ENCODE data around the gene CYBC1. TPM values are rescaled to one million over a fixed set of nuclear protein-coding genes. Genes with fewer than 3 reads are reported as not detected.

Gene CYBC1
- total and polyA plus RNA-seq, 11 donors = 17.3 to 82.1 (median 25.4) TPM

DNA sequence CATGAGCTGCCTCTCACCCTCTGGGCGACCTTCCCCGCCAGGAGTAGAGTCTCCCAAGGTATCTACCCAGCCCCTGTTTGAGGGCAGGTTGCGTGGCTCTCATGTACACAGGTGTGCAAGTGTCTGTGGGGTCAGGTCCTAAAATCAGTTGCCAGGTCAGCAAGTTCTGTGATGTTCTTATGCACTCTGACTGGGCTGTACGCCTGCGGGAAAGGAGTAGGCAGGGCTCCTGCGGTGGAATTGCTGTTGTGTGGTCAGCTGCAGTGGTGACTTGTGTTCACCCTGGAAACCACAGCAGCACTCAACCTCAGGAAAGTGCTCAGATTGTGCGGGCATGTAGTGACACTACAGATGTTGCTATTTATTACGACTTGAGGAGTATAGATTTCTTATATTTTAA lies 27.4 kb upstream of the CYBC1 start:
- H3K36me3 ChIP-seq = peaks cover 0 to 100% (median 96%) of the 10 kb centered on the region in 9 donors
- H3K9me3 ChIP-seq = no peaks in the 10 kb centered on the region
- ATAC-seq = no peak
- intact Hi-C loops (cut with DNase I) = no loop called here
- H3K27ac ChIP-seq = no peak overlapping the region
- no peaks in the 10 kb centered on the region for H3K27me3 ChIP-seq
- H3K4me3 ChIP-seq = no peak overlapping the region
- TF ChIP-seq, protein P1, sequence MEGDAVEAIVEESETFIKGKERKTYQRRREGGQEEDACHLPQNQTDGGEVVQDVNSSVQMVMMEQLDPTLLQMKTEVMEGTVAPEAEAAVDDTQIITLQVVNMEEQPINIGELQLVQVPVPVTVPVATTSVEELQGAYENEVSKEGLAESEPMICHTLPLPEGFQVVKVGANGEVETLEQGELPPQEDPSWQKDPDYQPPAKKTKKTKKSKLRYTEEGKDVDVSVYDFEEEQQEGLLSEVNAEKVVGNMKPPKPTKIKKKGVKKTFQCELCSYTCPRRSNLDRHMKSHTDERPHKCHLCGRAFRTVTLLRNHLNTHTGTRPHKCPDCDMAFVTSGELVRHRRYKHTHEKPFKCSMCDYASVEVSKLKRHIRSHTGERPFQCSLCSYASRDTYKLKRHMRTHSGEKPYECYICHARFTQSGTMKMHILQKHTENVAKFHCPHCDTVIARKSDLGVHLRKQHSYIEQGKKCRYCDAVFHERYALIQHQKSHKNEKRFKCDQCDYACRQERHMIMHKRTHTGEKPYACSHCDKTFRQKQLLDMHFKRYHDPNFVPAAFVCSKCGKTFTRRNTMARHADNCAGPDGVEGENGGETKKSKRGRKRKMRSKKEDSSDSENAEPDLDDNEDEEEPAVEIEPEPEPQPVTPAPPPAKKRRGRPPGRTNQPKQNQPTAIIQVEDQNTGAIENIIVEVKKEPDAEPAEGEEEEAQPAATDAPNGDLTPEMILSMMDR (IDR thresholded peaks at IDR 0.05) = no peak
- no peak for TF ChIP-seq POLR2A (IDR thresholded peaks at IDR 0.05)
- no peak for DNase-seq
- 92 to 100% (median 95%) methylated on average over 5 to 8 of the region's 8 CpGs for WGBS, 4 donors
- no peaks in the 10 kb centered on the region for H3K4me1 ChIP-seq

GRCh38 chr17:82475458-82475857 lies 24.9 kb upstream of the CYBC1 start:
- 76 to 85% (median 80%) methylated on average over 8 of the region's 8 CpGs for WGBS, 4 donors
- DNase-seq (no peak), ATAC-seq (no peak)
- Histone ChIP-seq H3K4me3 (no peak overlapping the region), H3K36me3 (peaks cover 0 to 98% (median 91%) of the 10 kb centered on the region in 9 donors), H3K9me3 (no peaks in the 10 kb centered on the region), H3K27ac (no peak overlapping the region), H3K27me3 (no peaks in the 10 kb centered on the region), H3K4me1 (no peaks in the 10 kb centered on the region)
- intact Hi-C loops (cut with DNase I) = no loop called here
- TF ChIP-seq, protein P1 (IDR thresholded peaks at IDR 0.05) = no peak
- no peak for TF ChIP-seq POLR2A (IDR thresholded peaks at IDR 0.05)

DNA sequence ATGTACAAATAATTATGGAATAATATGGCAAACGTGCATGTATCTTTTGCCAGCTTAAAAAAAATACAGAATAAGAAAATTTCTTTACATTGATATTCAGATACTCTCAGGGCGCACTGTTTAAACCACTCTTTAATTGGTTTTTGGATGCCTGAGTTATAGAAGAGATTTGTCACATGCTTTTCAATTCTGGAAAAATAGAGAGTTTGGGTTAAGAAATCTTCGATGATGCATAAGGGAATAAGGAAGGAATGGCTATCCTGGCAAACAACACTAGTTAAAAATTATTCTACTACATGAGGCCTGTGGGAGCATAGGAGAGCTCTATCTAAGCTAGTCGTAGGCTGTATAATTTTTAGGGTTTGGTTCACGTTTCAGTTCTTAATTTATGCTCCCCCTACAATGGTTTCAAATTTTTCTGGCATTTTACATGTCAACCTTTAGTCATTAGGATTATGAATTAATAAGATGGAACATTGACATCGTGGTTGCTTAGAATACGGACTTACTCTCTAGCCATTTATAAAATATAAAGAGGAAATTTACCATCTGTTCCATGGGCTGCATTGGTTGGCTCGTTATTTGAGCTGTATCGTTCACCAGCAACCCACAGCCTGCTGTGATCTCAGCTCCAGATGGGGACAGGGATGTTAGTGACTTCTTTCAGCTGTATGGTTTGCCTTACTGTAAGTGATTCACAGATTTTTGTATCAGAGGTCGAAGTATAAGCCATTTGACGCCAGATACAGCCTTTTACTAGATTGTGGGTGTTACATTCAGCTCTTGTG lies 23.9 kb upstream of the CYBC1 start:
- Histone ChIP-seq H3K27ac (no peak overlapping the region), H3K9me3 (no peaks in the 10 kb centered on the region), H3K36me3 (peaks cover 0 to 98% (median 91%) of the 10 kb centered on the region in 9 donors), H3K4me1 (no peaks in the 10 kb centered on the region), H3K4me3 (no peak overlapping the region), H3K27me3 (no peaks in the 10 kb centered on the region)
- intact Hi-C loops (cut with DNase I) = no loop called here
- ATAC-seq (no peak), DNase-seq (no peak)
- 87 to 89% (median 88%) methylated on average over 11 of the region's 11 CpGs for WGBS, 4 donors
- TF ChIP-seq, protein P1 (IDR thresholded peaks at IDR 0.05) = no peak
- TF ChIP-seq POLR2A (IDR thresholded peaks at IDR 0.05) = no peak

DNA sequence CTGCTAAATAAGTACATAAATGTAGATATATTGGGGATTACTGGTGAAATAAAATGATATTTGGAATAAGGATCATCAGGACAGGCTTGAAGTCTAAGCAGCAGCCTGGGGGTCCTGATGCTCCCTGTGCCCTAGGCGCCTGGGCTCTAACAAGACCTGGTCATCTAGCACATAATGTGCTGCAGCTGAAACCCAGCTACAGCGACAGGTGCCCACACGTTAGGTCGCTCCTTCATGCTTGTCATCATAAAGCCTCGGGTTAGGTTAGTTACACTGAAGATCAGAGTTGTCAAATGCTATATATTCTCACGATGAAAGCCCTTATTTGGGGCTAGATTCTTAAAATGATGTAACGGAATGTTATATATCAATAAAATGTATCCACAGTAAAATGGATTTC lies 19.5 kb upstream of the CYBC1 start:
- DNase-seq (no peak), ATAC-seq (no peak)
- no peaks in the 10 kb centered on the region for H3K9me3 ChIP-seq
- peaks cover 0 to under 1% (median 0%) of the 10 kb centered on the region in 12 donors for H3K4me1 ChIP-seq
- intact Hi-C loops (cut with DNase I) = no loop called here
- H3K36me3 ChIP-seq = peaks cover 0 to 98% (median 92%) of the 10 kb centered on the region in 9 donors
- no peaks in the 10 kb centered on the region for H3K27me3 ChIP-seq
- H3K27ac ChIP-seq = no peak overlapping the region
- no peak overlapping the region for H3K4me3 ChIP-seq
- WGBS, 4 donors = 97 to 98% (median 97%) methylated on average over 7 of the region's 7 CpGs
- TF ChIP-seq, protein P1 (IDR thresholded peaks at IDR 0.05) = no peak
- no peak for TF ChIP-seq POLR2A (IDR thresholded peaks at IDR 0.05)

Data from heart left ventricle (tissue), 16 donors.